ENCODE data around the gene USP9X.

- no peak for TF ChIP-seq EZH2phosphoT487 (conservative IDR thresholded peaks at IDR 0.05; ENCODE audit: low read length)
- TF ChIP-seq CTCF (IDR thresholded peaks at IDR 0.05; ENCODE audit: insufficient read depth, low read length, poor library complexity, severe bottlenecking): no peak
Measured at GRCh38 chrX:41153957-41154356, 68.7 kb downstream of the USP9X start.
